ENCODE results near the gene PPP2R1A.
"Not testable (repeated sequence)": the region's sequence is repeated elsewhere in the genome, so short reads cannot be mapped to it uniquely, and the experiment has no call there.

The PPP2R1A gene

GRCh38 chr19:52190487-52191293 lies 838 bp downstream of the PPP2R1A start:
- Mint-ChIP-seq H3K4me3 (peak overlapping the region; percentile 97), H3K27ac (peak overlapping the region; percentile 100), H3K9me3 (no peaks in the 10 kb centered on the region), H3K27me3 (ENCODE audit: low read depth) (no peaks in the 10 kb centered on the region), H3K36me3 (ENCODE audit: low read depth) (peaks cover 30% of the 10 kb centered on the region), H3K4me1 (ENCODE audit: low read depth) (peaks cover 30% of the 10 kb centered on the region)

- Mint-ChIP-seq H3K36me3 (ENCODE audit: low read depth) (peaks cover 36% of the 10 kb centered on the region), H3K9me3 (no peaks in the 10 kb centered on the region), H3K27ac (peak overlapping the region; percentile 62), H3K4me3 (peak overlapping the region; percentile 97), H3K27me3 (ENCODE audit: low read depth) (no peaks in the 10 kb centered on the region), H3K4me1 (ENCODE audit: low read depth) (peaks cover 30% of the 10 kb centered on the region)
These were observed 1.5 kb downstream of the PPP2R1A start for GRCh38 chr19:52191389-52191788.

GRCh38 chr19:52191951-52192350 lies 2.1 kb downstream of the PPP2R1A start:
- Mint-ChIP-seq H3K27me3 (ENCODE audit: low read depth) (no peaks in the 10 kb centered on the region), H3K36me3 (ENCODE audit: low read depth) (peaks cover 41% of the 10 kb centered on the region), H3K4me3 (peak overlapping the region; percentile 97), H3K27ac (peak overlapping the region; percentile 62), H3K4me1 (ENCODE audit: low read depth) (peaks cover 30% of the 10 kb centered on the region), H3K9me3 (no peaks in the 10 kb centered on the region)

GRCh38 chr19:52196256-52196967 lies 6.6 kb downstream of the PPP2R1A start:
- H3K27ac Mint-ChIP-seq: no peak overlapping the region
- no peaks in the 10 kb centered on the region for H3K27me3 Mint-ChIP-seq (ENCODE audit: low read depth)
- H3K4me1 Mint-ChIP-seq (ENCODE audit: low read depth): peaks cover 22% of the 10 kb centered on the region
- no peak overlapping the region for H3K4me3 Mint-ChIP-seq
- H3K36me3 Mint-ChIP-seq (ENCODE audit: low read depth): peaks cover 53% of the 10 kb centered on the region
- no peaks in the 10 kb centered on the region for H3K9me3 Mint-ChIP-seq

GRCh38 chr19:52197964-52198363 lies 8.1 kb downstream of the PPP2R1A start:
- H3K27me3 Mint-ChIP-seq (ENCODE audit: low read depth): no peaks in the 10 kb centered on the region
- H3K4me3 Mint-ChIP-seq: no peak overlapping the region
- no peak overlapping the region for H3K27ac Mint-ChIP-seq
- H3K4me1 Mint-ChIP-seq (ENCODE audit: low read depth): peaks cover 14% of the 10 kb centered on the region
- no peaks in the 10 kb centered on the region for H3K9me3 Mint-ChIP-seq
- peaks cover 56% of the 10 kb centered on the region for H3K36me3 Mint-ChIP-seq (ENCODE audit: low read depth)

GRCh38 chr19:52198678-52199077 lies 8.8 kb downstream of the PPP2R1A start:
- Mint-ChIP-seq H3K4me1 (ENCODE audit: low read depth) (peaks cover 12% of the 10 kb centered on the region), H3K9me3 (no peaks in the 10 kb centered on the region), H3K4me3 (no peak overlapping the region), H3K36me3 (ENCODE audit: low read depth) (peaks cover 59% of the 10 kb centered on the region), H3K27me3 (ENCODE audit: low read depth) (no peaks in the 10 kb centered on the region), H3K27ac (no peak overlapping the region)

GRCh38 chr19:52200044-52200443 lies 10.2 kb downstream of the PPP2R1A start:
- H3K4me1 Mint-ChIP-seq (ENCODE audit: low read depth): peaks cover 7% of the 10 kb centered on the region
- H3K36me3 Mint-ChIP-seq (ENCODE audit: low read depth): peaks cover 61% of the 10 kb centered on the region
- H3K27me3 Mint-ChIP-seq (ENCODE audit: low read depth): no peaks in the 10 kb centered on the region
- H3K27ac Mint-ChIP-seq: no peak overlapping the region
- no peak overlapping the region for H3K4me3 Mint-ChIP-seq
- H3K9me3 Mint-ChIP-seq: no peaks in the 10 kb centered on the region

- peaks cover 62% of the 10 kb centered on the region for H3K36me3 Mint-ChIP-seq (ENCODE audit: low read depth)
- not testable (repeated sequence) for H3K27ac Mint-ChIP-seq; H3K27me3 Mint-ChIP-seq (ENCODE audit: low read depth); H3K9me3 Mint-ChIP-seq; H3K4me3 Mint-ChIP-seq; H3K4me1 Mint-ChIP-seq (ENCODE audit: low read depth)
These were observed 11.0 kb downstream of the PPP2R1A start for GRCh38 chr19:52200755-52201391.

- Mint-ChIP-seq H3K4me3 (no peak overlapping the region), H3K27me3 (ENCODE audit: low read depth) (no peaks in the 10 kb centered on the region), H3K27ac (no peak overlapping the region), H3K4me1 (ENCODE audit: low read depth) (peaks cover 5% of the 10 kb centered on the region), H3K9me3 (no peaks in the 10 kb centered on the region), H3K36me3 (ENCODE audit: low read depth) (peaks cover 61% of the 10 kb centered on the region)
These were observed 16.6 kb downstream of the PPP2R1A start for GRCh38 chr19:52206481-52206880.

- no peaks in the 10 kb centered on the region for H3K9me3 Mint-ChIP-seq
- no peaks in the 10 kb centered on the region for H3K4me1 Mint-ChIP-seq (ENCODE audit: low read depth)
- no peaks in the 10 kb centered on the region for H3K27me3 Mint-ChIP-seq (ENCODE audit: low read depth)
- H3K27ac Mint-ChIP-seq: no peak overlapping the region
- no peak overlapping the region for H3K4me3 Mint-ChIP-seq
- peaks cover 56% of the 10 kb centered on the region for H3K36me3 Mint-ChIP-seq (ENCODE audit: low read depth)
These were observed 21.4 kb downstream of the PPP2R1A start for GRCh38 chr19:52211203-52211602.

- Mint-ChIP-seq H3K27ac (no peak overlapping the region), H3K27me3 (ENCODE audit: low read depth) (no peaks in the 10 kb centered on the region), H3K9me3 (no peaks in the 10 kb centered on the region), H3K4me1 (ENCODE audit: low read depth) (no peaks in the 10 kb centered on the region), H3K36me3 (ENCODE audit: low read depth) (peaks cover 55% of the 10 kb centered on the region), H3K4me3 (no peak overlapping the region)
These were observed 22.2 kb downstream of the PPP2R1A start for GRCh38 chr19:52211926-52212571.

- H3K27me3 Mint-ChIP-seq (ENCODE audit: low read depth): no peaks in the 10 kb centered on the region
- H3K36me3 Mint-ChIP-seq (ENCODE audit: low read depth): peaks cover 60% of the 10 kb centered on the region
- no peaks in the 10 kb centered on the region for H3K4me1 Mint-ChIP-seq (ENCODE audit: low read depth)
- H3K27ac Mint-ChIP-seq: no peak overlapping the region
- H3K4me3 Mint-ChIP-seq: no peak overlapping the region
- H3K9me3 Mint-ChIP-seq: no peaks in the 10 kb centered on the region
These were observed 22.9 kb downstream of the PPP2R1A start for GRCh38 chr19:52212572-52213255.

- H3K36me3 Mint-ChIP-seq (ENCODE audit: low read depth): peaks cover 70% of the 10 kb centered on the region
- no peak overlapping the region for H3K4me3 Mint-ChIP-seq
- H3K27me3 Mint-ChIP-seq (ENCODE audit: low read depth): no peaks in the 10 kb centered on the region
- H3K27ac Mint-ChIP-seq: no peak overlapping the region
- no peaks in the 10 kb centered on the region for H3K9me3 Mint-ChIP-seq
- no peaks in the 10 kb centered on the region for H3K4me1 Mint-ChIP-seq (ENCODE audit: low read depth)
These were observed 24.4 kb downstream of the PPP2R1A start for GRCh38 chr19:52214241-52214640.

- Mint-ChIP-seq H3K36me3 (ENCODE audit: low read depth) (peaks cover 78% of the 10 kb centered on the region), H3K4me3 (no peak overlapping the region), H3K9me3 (no peaks in the 10 kb centered on the region), H3K27me3 (ENCODE audit: low read depth) (no peaks in the 10 kb centered on the region), H3K4me1 (ENCODE audit: low read depth) (no peaks in the 10 kb centered on the region), H3K27ac (no peak overlapping the region)
These were observed 26.5 kb downstream of the PPP2R1A start for GRCh38 chr19:52216401-52216800.
